RPMI8226 (cell line): ENCODE data around the gene DSE.
"Not testable (repeated sequence)": the region's sequence is repeated elsewhere in the genome, so short reads cannot be mapped to it uniquely, and the experiment has no call there.

Source experiments
- DNase-seq: peaks from one replicate; pipeline ENCODE4 v3.0.0-alpha.2; 2015

Gene DSE

DNA sequence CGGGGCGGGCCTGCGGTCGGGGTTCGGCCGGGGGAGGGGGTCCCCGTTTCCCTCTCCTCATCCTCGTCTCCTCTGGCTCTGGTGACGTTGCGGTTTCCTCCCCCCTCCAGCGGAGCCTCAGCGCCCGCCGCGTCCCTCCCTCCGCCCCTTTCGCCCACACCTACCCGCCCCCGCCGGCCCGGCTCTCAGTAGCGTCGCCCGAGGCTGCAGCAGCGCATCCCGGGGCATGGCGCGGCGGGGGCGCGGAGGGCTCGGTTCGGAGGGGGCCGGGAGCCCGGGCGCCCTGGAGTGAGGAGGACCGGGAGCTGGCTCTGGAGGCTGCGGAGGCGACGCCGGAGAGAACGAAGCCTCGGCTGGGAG, at the start of gene DSE:
TSS of gene DSE (plus strand) at position 188 of the 360 bp plus-strand sequence. CDS start 28,304 bp downstream, outside the sequence.
- DNase-seq = peak; percentile 78

GRCh38 chr6:116321933-116322332, 48.8 kb upstream of the DSE start:
- not testable (repeated sequence) for DNase-seq

GRCh38 chr6:116323863-116324262, 46.9 kb upstream of the DSE start:
- no peak for DNase-seq

GRCh38 chr6:116325634-116326132, 45.1 kb upstream of the DSE start:
- not testable (repeated sequence) for DNase-seq

DNA sequence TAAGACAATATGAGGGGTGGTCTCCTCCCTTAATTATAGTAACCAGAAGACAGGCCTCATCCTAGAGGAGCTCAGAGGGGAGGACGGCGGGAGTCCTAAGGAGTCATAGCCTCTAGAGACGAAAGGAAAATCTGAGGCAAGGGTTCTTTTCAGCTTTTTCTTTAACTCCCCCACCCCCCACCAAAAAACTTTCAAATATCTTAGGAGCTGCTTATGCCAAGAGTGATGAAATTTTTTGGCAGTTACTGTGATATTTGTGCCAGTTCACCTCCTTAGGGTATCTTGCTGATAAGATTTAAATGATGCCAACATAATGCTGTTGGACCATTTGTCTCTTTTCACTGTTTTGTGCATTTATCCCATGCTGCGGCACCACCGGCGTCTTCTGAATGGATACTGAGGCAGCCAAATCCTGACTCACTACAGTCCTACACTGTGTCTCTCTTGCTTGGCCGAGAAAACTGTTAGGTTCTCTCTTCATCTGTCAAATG, 44.5 kb upstream of the DSE start:
- no peak for DNase-seq

- DNase-seq = no peak
Observed at GRCh38 chr6:116326996-116327395, 43.8 kb upstream of the DSE start.

DNA sequence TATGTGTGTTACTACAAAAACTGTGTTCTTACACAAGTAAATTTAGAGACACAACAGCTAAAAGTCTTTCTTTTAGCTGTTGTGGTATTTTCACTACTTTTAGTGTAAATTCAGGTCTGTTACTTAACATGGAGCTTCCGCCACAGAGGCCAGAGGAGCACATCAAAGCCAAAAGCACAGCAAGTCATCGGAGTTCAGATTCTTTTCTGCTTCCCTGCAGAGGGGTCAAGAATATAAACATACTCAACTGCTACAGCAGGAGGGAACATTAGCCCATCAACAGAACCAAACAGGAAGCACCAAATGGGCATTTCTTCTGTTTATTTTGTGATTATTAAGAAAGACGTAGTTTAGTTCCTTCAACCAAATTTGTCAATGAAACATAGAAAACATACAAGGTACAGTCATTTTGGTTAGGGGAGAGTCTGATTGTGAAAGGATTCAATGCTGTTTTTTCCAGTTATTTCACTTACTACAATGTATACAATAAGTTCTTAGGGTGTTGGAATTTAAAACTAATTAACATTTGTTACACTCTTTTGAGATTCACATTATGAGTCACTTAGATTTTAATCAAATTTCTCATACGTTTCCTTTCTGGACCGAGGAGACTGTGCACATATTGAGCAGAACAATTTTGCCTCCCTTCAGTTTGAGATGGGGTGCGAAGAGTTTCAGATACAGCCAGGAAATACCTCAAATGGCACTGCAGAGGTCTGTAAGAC, 42.8 kb upstream of the DSE start:
- no peak for DNase-seq

- DNase-seq = no peak
Observed at GRCh38 chr6:116328528-116328903, 42.2 kb upstream of the DSE start.

DNA sequence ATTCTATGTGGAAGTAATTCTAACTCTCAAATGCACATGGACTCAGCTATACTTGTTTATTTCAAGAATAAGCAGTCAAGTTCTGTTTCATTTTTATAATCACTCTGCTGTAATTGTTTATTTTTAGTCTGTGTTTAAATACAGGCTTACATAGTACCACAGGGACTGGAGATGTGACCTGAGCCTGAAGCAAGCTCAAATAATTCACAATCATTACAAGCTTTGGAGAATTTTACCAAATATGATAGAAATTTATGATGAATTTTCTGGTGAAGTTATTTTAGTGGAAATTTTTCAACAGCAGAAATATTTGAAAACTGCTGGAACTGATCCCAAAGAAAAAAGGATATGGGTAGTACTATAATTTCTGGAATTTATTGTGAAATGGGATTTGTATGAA, 41.6 kb upstream of the DSE start:
- DNase-seq = no peak

DNA sequence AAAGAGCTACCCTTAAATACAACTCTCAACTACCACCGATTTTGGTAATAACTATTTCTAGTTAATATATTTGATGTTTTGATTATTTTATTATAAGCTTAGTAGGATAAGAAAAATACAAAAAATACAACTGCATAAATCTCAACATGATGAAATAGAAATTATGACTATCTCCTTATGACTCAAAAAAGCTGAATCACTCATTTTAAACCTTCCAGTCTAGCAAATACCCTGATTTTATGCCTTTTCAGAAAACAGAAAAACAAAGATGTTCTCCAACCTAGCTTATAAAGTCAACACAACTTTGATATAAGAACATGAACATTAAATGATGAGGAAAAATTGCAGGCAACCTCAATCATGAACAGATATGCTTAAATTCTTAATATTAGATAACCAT, 40.2 kb upstream of the DSE start:
- DNase-seq = no peak

- no peak for DNase-seq
Observed at GRCh38 chr6:116332096-116332495, 38.7 kb upstream of the DSE start.

DNA sequence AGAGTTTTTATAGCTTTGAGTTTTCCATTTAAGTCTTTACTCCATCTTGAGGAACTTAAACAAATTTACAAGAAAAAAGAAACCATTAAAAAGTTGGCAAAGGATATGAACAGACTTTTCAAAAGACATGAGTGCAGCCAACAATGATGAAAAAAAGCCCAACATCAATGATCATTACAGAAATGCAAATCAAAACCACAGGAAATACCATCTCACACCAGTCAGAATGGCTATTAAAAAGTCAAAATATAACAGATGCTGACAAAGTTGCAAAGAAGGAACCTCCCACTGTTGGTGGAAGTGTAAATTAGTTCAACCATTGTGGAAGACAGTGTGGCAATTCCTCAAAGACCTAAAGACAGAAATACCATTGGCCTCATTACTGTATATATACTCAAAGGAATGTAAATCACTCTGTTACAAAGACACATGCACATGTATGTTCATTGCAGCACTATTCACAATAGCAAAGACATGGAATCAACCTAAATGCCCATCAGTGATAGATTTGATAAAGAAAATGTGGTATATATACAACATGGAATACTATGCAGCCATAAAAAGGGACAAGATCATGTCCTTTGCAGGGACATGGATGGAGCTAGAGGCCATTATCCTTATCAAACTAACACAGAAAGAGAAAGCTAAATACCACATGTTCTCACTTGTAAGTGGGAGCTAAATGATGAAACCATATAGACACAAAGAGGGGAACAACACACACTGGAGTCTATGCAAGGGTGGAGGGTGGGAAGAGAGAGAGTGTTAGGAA, 35.9 kb upstream of the DSE start:
- DNase-seq = not testable (repeated sequence)

- no peak for DNase-seq
Observed at GRCh38 chr6:116335612-116336215, 35.0 kb upstream of the DSE start.

- DNase-seq = no peak
Observed at GRCh38 chr6:116338943-116339342, 31.8 kb upstream of the DSE start.

GRCh38 chr6:116340625-116341024, 30.1 kb upstream of the DSE start:
- not testable (repeated sequence) for DNase-seq

DNA sequence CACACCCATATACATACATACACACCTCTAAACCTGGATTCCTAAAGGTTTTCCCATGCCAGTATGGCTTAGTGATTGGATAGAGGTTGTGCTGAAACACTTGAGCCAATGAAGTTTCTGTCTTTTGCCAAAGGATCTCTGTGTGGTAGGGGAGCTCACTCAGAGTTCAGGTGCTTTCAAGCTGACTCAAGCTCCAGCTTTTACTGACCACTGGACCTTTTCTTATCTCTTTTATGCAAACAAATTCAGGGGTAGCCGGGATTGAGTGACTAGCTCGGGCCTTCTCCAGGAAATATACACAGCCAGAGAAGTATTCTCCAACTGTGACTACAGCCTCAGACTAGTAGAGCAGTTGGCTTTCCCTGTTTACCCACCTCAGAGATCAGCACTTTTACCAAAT, 21.5 kb upstream of the DSE start:
- DNase-seq = no peak

DNA sequence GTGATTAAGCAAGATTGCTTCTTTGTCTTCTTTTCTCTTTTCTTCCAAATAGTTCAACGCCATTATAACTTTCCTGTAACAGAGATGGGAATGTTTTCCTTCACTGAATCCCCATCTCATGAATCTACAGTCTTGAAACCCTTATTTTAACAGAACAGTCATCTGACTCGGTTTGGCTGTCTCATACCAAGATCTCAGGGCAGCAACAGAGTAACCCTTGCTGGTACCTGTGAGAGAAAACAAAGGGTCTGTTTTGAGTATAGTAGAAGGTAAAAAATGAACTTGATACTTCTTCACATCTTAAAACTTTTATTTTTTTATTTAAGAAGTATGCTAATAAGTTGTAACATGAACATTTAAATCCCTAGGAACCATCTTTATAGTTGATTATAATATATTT, 19.6 kb upstream of the DSE start:
- no peak for DNase-seq

DNA sequence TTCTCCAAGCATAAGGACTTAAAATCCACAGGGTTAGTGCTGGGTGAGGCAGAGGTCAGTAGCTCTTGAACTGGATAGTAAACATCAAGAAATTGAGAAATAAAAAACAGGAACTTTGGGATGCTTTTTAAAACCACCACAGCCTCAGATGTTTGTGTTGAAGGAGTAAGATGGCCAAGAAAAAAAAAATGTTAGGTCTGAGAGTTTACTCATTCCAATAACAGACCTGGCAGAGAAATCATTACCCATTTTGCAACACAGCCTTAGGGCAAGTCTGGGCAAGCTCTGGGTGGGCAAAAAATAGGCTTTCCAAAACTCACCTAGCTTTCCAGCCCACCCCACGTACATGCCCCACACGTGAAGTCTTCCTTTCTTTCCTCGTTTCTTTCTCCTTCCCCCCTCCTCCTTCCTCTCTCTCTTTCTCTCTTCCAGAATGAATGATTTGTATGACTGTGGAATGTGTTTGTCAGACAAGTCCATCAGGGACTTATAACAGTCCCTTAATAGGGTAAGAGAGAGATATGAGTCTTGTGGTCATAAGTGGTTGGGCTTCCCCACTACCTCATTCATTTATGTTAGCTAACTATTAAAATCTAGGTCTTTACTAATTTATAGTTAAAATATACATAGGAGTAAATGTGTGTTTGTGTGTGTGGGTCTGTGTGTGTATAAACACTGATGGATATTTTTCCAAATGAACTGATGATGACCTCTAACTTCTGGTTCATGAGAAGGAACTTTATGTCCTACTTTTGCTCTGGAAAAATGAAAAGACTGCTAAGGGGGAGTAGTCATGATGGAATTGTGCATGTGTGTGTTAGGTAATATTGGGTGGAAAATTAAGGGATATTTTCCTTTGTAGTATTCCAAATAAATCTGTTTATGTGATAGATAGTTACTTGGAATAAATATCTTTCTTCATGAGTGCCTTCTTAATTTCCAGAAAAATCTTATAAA, 18.0 kb upstream of the DSE start:
- no peak for DNase-seq

- DNase-seq = no peak
Observed at GRCh38 chr6:116354236-116354635, 16.5 kb upstream of the DSE start.

DNA sequence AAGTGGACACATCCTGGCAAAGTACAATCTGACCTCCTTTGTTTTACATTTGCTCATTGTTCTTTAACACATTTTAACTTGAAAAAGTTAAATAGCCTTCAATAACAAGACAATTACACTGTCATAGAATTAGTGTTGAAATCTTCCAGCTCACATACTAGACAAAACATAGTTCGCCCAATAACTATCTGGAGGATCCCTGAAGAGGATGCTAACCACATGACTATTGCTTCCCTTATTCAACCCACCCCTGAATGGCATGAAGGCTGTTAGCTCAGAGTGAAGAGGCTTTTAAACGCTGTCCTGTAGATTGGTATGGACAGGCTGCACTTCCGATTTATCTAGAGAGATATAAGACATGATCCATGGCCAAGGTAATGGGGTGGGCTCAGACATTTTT, 15.0 kb upstream of the DSE start:
- DNase-seq = no peak

GRCh38 chr6:116359131-116359530, 11.6 kb upstream of the DSE start:
- DNase-seq = no peak

DNA sequence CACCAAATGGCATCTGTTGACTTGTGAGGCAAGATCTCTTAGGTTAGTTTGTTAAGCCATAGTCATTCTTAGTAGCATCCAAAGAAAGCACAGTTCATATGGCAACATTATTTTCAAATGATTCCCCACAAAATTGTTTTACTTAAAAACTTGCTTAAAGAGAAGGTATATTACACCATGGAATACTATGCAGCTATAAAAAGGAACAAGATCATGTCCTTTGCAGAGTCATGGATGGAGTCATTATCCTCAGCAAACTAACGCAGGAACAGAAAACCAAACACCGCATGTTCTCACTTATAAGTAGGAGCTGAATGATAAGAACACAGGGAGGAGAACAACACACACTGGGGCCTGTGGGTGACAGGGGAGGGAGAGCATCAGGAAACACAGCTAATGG, 10.9 kb upstream of the DSE start:
- no peak for DNase-seq

GRCh38 chr6:116362276-116362675, 8.5 kb upstream of the DSE start:
- no peak for DNase-seq
